Measurements from ENCODE around the gene GARRE1. TPM values are rescaled to one million over a fixed set of nuclear protein-coding genes. Genes with fewer than 3 reads are reported as not detected.

The GARRE1 gene
- total and polyA plus RNA-seq, 2 experiments from 2014 or later, result 9.0 to 16.3 TPM

- TF ChIP-seq EZH2phosphoT487 (IDR thresholded peaks at IDR 0.05; ENCODE audit: low read depth, severe bottlenecking, unreplicated experiment), result no peak
- TF ChIP-seq CTCF (IDR thresholded peaks at IDR 0.05; ENCODE audit: poor library complexity), result no peak
- no peak for TF ChIP-seq EZH2 (IDR thresholded peaks at IDR 0.05; ENCODE audit: borderline replicate concordance)
- H3K27ac ChIP-seq, result no peak overlapping the region
- no peaks in the 10 kb centered on the region for H3K36me3 ChIP-seq (replicated peaks; ENCODE audit: insufficient read depth, low read depth)
- H3K4me1 ChIP-seq (ENCODE audit: insufficient read depth), result no peaks in the 10 kb centered on the region
- no peaks in the 10 kb centered on the region for H3K9me3 ChIP-seq (ENCODE audit: low read depth)
- no peaks in the 10 kb centered on the region for H3K9me2 ChIP-seq (replicated peaks; ENCODE audit: insufficient read depth)
- WGBS (ENCODE audit: low lambda C conversion rate, missing lambda C conversion rate), result 96% methylated on average over 2 of the region's 2 CpGs
- H3K4me2 ChIP-seq, result no peak overlapping the region
- H3K79me2 ChIP-seq, result peaks cover 7% of the 10 kb centered on the region
- H3K4me3 ChIP-seq, result no peak overlapping the region
- H3K27me3 ChIP-seq, result no peaks in the 10 kb centered on the region
- no peak overlapping the region for H2AFZ ChIP-seq
- no peak for DNase-seq (ENCODE audit: low spot score)
- H4K20me1 ChIP-seq (ENCODE audit: insufficient read depth, poor library complexity, severe bottlenecking), result no peaks in the 10 kb centered on the region
These were observed 36.9 kb downstream of the GARRE1 start for GRCh38 chr19:34291235-34291634.

- no peak for DNase-seq (ENCODE audit: low spot score)
- TF ChIP-seq EZH2phosphoT487 (IDR thresholded peaks at IDR 0.05; ENCODE audit: low read depth, severe bottlenecking, unreplicated experiment) (no peak), EZH2 (IDR thresholded peaks at IDR 0.05; ENCODE audit: borderline replicate concordance) (no peak), CTCF (IDR thresholded peaks at IDR 0.05; ENCODE audit: poor library complexity) (no peak)
- H3K36me3 ChIP-seq (replicated peaks; ENCODE audit: insufficient read depth, low read depth), result no peaks in the 10 kb centered on the region
- H3K27me3 ChIP-seq, result no peaks in the 10 kb centered on the region
- no peaks in the 10 kb centered on the region for H3K9me2 ChIP-seq (replicated peaks; ENCODE audit: insufficient read depth)
- H3K9me3 ChIP-seq (ENCODE audit: low read depth), result no peaks in the 10 kb centered on the region
- H3K4me1 ChIP-seq (ENCODE audit: insufficient read depth), result peaks cover 6% of the 10 kb centered on the region
- H3K27ac ChIP-seq, result no peak overlapping the region
- no peak overlapping the region for H2AFZ ChIP-seq
- H3K4me2 ChIP-seq, result no peak overlapping the region
- H3K4me3 ChIP-seq, result no peak overlapping the region
- H3K79me2 ChIP-seq, result peaks cover 11% of the 10 kb centered on the region
- H4K20me1 ChIP-seq (ENCODE audit: insufficient read depth, poor library complexity, severe bottlenecking), result no peaks in the 10 kb centered on the region
These were observed 40.7 kb downstream of the GARRE1 start for GRCh38 chr19:34295103-34295502.

- no peak overlapping the region for H2AFZ ChIP-seq
- H3K4me1 ChIP-seq (ENCODE audit: insufficient read depth), result peaks cover 10% of the 10 kb centered on the region
- no peak overlapping the region for H3K4me2 ChIP-seq
- DNase-seq (ENCODE audit: low spot score), result peak; percentile 63
- H4K20me1 ChIP-seq (ENCODE audit: insufficient read depth, poor library complexity, severe bottlenecking), result no peaks in the 10 kb centered on the region
- WGBS (ENCODE audit: low lambda C conversion rate, missing lambda C conversion rate), result 89% methylated on average over 10 of the region's 10 CpGs
- H3K9me3 ChIP-seq (ENCODE audit: low read depth), result no peaks in the 10 kb centered on the region
- no peak for TF ChIP-seq EZH2phosphoT487 (IDR thresholded peaks at IDR 0.05; ENCODE audit: low read depth, severe bottlenecking, unreplicated experiment)
- no peak for TF ChIP-seq EZH2 (IDR thresholded peaks at IDR 0.05; ENCODE audit: borderline replicate concordance)
- no peak for TF ChIP-seq CTCF (IDR thresholded peaks at IDR 0.05; ENCODE audit: poor library complexity)
- no peaks in the 10 kb centered on the region for H3K27me3 ChIP-seq
- H3K4me3 ChIP-seq, result no peak overlapping the region
- no peaks in the 10 kb centered on the region for H3K36me3 ChIP-seq (replicated peaks; ENCODE audit: insufficient read depth, low read depth)
- H3K9me2 ChIP-seq (replicated peaks; ENCODE audit: insufficient read depth), result no peaks in the 10 kb centered on the region
- peak overlapping the region; percentile 83 for H3K27ac ChIP-seq
- peaks cover 15% of the 10 kb centered on the region for H3K79me2 ChIP-seq
These were observed 44.7 kb downstream of the GARRE1 start for GRCh38 chr19:34298891-34299520.
